NT2/D1 (cell line): ENCODE measurements around the gene RIPPLY1.

Source experiments
- DNase-seq: peaks from one replicate; pipeline ENCODE4 v3.0.0-alpha.2; 2011; ENCODE audit warnings: low read depth, low spot score
- H3K27me3 ChIP-seq: 2 replicates; pipeline ENCODE4 v1.6.0; 2011; ENCODE audit warnings: mild to moderate bottlenecking; ENCODE audit not compliant: insufficient read length, insufficient read depth
- H3K36me3 ChIP-seq: 2 replicates; pipeline ENCODE4 v1.6.1; 2011; ENCODE audit warnings: mild to moderate bottlenecking, low read length, mixed read lengths; ENCODE audit not compliant: insufficient read depth, insufficient read length
- H3K4me1 ChIP-seq: 2 replicates; pipeline ENCODE4 v1.5.1; 2011; ENCODE audit not compliant: insufficient read depth, insufficient read length
- H3K4me3 ChIP-seq: 2 replicates; pipeline ENCODE4 v1.5.1; 2011; ENCODE audit warnings: low read depth; ENCODE audit not compliant: insufficient read length
- H3K9ac ChIP-seq: 2 replicates; pipeline ENCODE4 v1.6.0; 2011; ENCODE audit warnings: low read depth; ENCODE audit not compliant: insufficient read length
- H3K9me3 ChIP-seq: 2 replicates; pipeline ENCODE4 v1.5.1; 2011; ENCODE audit warnings: mild to moderate bottlenecking, low read length; ENCODE audit not compliant: insufficient read depth
- SUZ12 ChIP-seq: IDR thresholded peaks from 2 replicates; pipeline ENCODE4 v1.6.1; 2011; ENCODE audit not compliant: insufficient read length, insufficient read depth; ENCODE audit errors: extremely low read depth
- YY1 ChIP-seq: IDR thresholded peaks from 2 replicates; pipeline ENCODE4 v1.6.1; 2011; ENCODE audit not compliant: insufficient read length, insufficient read depth
- ZNF274 ChIP-seq: IDR thresholded peaks from 2 replicates; pipeline ENCODE4 v1.6.1; 2011; ENCODE audit warnings: mild to moderate bottlenecking, low read depth, low read length

RIPPLY1 gene, protein sequence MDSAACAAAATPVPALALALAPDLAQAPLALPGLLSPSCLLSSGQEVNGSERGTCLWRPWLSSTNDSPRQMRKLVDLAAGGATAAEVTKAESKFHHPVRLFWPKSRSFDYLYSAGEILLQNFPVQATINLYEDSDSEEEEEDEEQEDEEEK

DNA sequence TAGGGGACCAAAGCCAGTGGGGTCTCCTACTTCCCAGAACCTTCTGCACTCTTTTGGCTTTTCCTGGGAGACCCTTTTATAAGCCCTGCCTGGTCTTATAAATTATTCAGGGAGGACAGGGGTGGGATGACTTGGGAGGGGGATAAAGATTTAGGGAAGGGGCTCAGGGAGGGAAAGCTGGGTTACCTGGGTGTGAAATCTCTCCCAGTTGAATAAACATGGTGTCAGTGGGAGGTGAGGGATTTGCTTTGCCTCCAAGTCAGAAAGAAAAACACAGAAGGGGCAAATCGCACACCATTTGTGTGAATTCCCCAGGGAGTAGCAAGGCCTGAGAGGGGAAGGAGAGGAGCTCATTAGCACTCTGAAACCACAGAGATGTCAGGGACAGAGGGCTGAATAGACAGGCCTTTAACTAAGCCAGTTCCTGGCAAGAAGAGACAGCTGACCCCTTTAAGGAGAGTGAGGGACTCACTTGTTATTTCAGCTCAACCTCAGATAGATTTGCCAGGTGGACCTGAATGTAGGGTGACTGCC, at the start of gene RIPPLY1:
RIPPLY1 (minus strand) TSS at position 51 of the 534 bp plus-strand sequence. CDS start 54 bp downstream, outside the sequence.
- no peak within 1 kb of the TSS for H3K4me3 ChIP-seq
- no peaks in the 10 kb centered on the region for H3K27me3 ChIP-seq
- TF ChIP-seq ZNF274 (no peak), SUZ12 (no peak), YY1 (no peak)
- no peaks in the 10 kb centered on the region for H3K9me3 ChIP-seq
- H3K9ac ChIP-seq = no peak within 1 kb of the TSS
- H3K36me3 ChIP-seq = no peaks in the 10 kb centered on the region
- no peak for DNase-seq
- H3K4me1 ChIP-seq = peaks cover 3% of the 10 kb centered on the region

DNA sequence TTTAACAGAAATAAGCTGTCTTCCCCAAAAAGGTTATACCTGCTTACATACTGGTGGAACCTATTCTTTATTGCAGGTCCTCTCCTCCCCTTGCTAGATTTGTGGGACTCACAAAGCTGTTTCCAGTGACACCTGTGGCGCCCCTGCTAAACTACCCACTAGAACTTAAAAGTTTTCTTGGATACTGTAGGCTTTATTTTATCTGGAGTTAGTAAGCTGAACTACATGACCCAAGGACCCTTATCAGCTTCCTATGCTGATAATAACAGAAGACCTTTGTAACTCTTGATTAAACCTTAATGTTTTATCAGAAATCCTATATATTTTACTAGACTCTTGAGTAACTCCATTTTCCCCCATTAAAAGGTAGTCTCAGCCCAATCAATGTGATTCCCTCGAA, 49.4 kb upstream of the RIPPLY1 start:
- no peaks in the 10 kb centered on the region for H3K9me3 ChIP-seq
- TF ChIP-seq YY1 = no peak
- no peaks in the 10 kb centered on the region for H3K27me3 ChIP-seq
- H3K4me3 ChIP-seq = no peak overlapping the region
- DNase-seq = no peak
- no peaks in the 10 kb centered on the region for H3K4me1 ChIP-seq
- H3K36me3 ChIP-seq = peaks cover 34% of the 10 kb centered on the region
- no peak overlapping the region for H3K9ac ChIP-seq

DNA sequence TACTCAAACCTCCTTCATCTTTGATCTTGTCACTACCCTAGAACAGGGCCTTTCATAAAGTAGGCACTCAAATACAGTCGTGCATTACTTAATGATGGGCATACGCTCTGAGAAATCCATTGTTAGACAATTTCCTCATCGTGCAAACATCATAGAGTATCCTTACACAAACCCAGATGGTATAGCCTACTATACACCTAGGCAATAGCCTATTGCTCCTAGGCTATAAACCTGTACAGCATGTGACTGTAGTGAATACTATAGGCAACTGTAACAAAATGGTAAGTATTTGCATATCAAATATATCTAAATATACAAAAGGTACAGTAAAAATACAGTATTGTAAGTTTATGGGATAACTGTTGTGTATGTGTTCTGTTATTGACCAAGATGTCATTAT, 48.9 kb upstream of the RIPPLY1 start:
- no peak overlapping the region for H3K9ac ChIP-seq
- H3K4me3 ChIP-seq = no peak overlapping the region
- no peak for TF ChIP-seq ZNF274
- no peak for TF ChIP-seq YY1
- no peaks in the 10 kb centered on the region for H3K4me1 ChIP-seq
- H3K9me3 ChIP-seq = no peaks in the 10 kb centered on the region
- DNase-seq = no peak
- H3K27me3 ChIP-seq = no peaks in the 10 kb centered on the region
- H3K36me3 ChIP-seq = peaks cover 33% of the 10 kb centered on the region

DNA sequence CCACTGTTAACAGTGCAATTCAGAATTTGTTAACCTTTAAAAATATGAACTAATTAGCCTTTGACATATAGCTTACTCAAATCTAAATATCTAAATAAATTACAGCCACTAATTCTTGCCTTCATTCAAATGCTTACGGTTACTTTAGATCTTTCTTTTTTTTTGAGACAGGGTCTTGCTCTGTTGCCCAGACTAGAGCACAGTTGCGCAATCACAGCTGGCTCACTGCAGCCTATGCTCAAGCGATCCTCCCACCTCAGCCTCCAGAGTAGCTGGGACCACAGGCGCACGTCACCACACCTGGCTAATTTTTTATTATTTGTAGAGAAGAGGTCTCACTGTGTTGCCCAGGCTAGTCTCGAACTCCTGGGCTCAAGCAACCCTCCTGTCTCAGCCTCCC, 48.1 kb upstream of the RIPPLY1 start:
- H3K9me3 ChIP-seq = no peaks in the 10 kb centered on the region
- no peak overlapping the region for H3K9ac ChIP-seq
- TF ChIP-seq YY1 = no peak
- no peak for TF ChIP-seq SUZ12
- TF ChIP-seq ZNF274 = no peak
- no peak for DNase-seq
- no peaks in the 10 kb centered on the region for H3K27me3 ChIP-seq
- H3K4me1 ChIP-seq = no peaks in the 10 kb centered on the region
- no peak overlapping the region for H3K4me3 ChIP-seq
- peaks cover 25% of the 10 kb centered on the region for H3K36me3 ChIP-seq

DNA sequence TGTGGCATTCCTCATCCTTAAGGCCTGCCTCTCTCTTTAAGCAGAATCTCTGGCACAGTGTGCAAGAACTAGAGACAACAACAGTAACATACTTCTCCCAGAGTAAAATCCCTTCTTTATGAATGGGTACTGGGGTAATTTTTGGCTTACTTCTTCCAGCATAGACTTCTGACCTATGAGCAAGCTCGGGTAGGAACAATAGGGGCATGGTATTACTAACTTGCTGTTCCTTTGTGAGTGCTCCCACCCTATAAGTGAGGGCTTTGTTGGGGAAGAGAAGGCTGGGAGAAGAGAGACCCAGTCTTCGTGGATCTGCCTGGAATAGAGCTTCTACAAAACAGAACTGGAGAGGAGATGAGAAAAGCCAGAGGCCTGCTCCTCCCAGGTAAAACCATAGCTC, 47.2 kb upstream of the RIPPLY1 start:
- no peak for DNase-seq
- Histone ChIP-seq H3K4me1 (no peaks in the 10 kb centered on the region), H3K9me3 (no peaks in the 10 kb centered on the region), H3K9ac (no peak overlapping the region), H3K4me3 (no peak overlapping the region), H3K36me3 (peaks cover 17% of the 10 kb centered on the region), H3K27me3 (no peaks in the 10 kb centered on the region)
- TF ChIP-seq SUZ12 (no peak), ZNF274 (no peak), YY1 (no peak)

DNA sequence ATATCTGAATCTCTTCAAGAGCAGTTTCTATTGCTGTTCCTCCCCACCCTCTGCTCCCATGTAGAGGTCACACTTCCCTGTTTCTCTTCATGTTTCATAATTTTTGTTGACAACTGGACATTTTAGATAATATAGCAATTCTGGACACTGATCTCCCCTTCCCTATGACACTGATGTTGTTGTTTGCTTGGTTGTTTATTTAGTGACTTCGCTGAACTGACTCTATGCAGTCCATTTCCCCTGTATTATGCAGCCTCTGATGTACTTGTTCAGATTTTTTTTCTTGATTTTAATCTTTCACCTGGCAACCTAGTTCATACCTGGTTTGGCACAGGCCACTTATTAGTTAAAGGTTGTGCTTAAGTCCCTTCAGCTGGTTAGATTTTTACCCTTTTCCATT, 46.2 kb upstream of the RIPPLY1 start:
- H3K9ac ChIP-seq = no peak overlapping the region
- H3K9me3 ChIP-seq = no peaks in the 10 kb centered on the region
- no peak for DNase-seq
- no peaks in the 10 kb centered on the region for H3K27me3 ChIP-seq
- TF ChIP-seq ZNF274 (no peak), YY1 (no peak), SUZ12 (no peak)
- H3K4me1 ChIP-seq = no peaks in the 10 kb centered on the region
- H3K36me3 ChIP-seq = peaks cover 7% of the 10 kb centered on the region
- H3K4me3 ChIP-seq = no peak overlapping the region

DNA sequence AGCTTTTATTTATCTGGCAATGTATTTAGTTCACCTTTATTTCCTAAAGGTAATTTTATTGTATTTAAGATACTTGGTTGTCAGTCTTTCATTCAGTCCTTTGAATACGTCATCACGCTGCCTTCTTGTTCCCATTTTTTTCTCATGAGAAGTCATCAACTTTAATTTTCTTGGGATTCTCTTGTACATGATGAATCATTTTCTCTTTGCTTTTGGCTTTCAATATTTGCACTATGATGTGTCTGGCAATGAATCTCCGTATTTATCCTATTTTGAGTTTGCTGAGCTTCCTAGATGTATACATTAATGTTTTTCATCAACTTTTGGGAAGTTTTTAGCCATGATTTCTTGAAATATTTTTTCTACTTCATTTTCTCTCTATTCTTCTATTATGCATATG, 45.5 kb upstream of the RIPPLY1 start:
- Histone ChIP-seq H3K9ac (no peak overlapping the region), H3K27me3 (no peaks in the 10 kb centered on the region), H3K36me3 (peaks cover 3% of the 10 kb centered on the region), H3K4me1 (no peaks in the 10 kb centered on the region), H3K9me3 (no peaks in the 10 kb centered on the region), H3K4me3 (no peak overlapping the region)
- DNase-seq = no peak
- no peak for TF ChIP-seq ZNF274
- TF ChIP-seq SUZ12 = no peak
- TF ChIP-seq YY1 = no peak
